Adrenal gland (tissue), 12 donors: ENCODE data around the gene SURF6. TPM values are rescaled to one million over a fixed set of nuclear protein-coding genes. Genes with fewer than 3 reads are reported as not detected.
A peak's percentile ranks its signal among the peaks of the same experiment; 100 is the strongest.

Experiments
- DNase-seq, 7 donors: peaks; one replicate each; pipeline ENCODE4 v3.0.0-alpha.2; 2019 to 2020
- H3K27ac ChIP-seq, 5 donors: fragments of 200-600 bp; sonication (generic) in 4 of 5; 1 replicate in 3 of 5; 2 replicates in 2 of 5; pipeline versions ENCODE4 v1.5.1 to v1.8.0; 2016 to 2020; ENCODE audit warnings: mild to moderate bottlenecking in 1 of 5
- H3K27me3 ChIP-seq: fragments of 200-600 bp; 2 replicates; pipeline ENCODE4 v1.8.0; 2021
- H3K36me3 ChIP-seq, 2 donors: fragments of 200-600 bp; replicated peaks in 1 of 2; 1 replicate in 1 of 2; 2 replicates in 1 of 2; pipeline versions ENCODE4 v1.5.1 to v1.8.0; 2018 to 2022
- H3K4me1 ChIP-seq, 2 donors: fragments of 200-600 bp; replicated peaks in 1 of 2; 1 replicate in 1 of 2; 2 replicates in 1 of 2; pipeline versions ENCODE4 v1.5.1 to v1.8.0; 2018 to 2021
- H3K4me3 ChIP-seq, 4 donors: fragments of 200-600 bp; sonication (generic) in 3 of 4; one replicate each; pipeline ENCODE4 v1.5.1; 2016 to 2018
- H3K9me3 ChIP-seq, 3 donors: fragments of 200-600 bp; sonication (generic) in 1 of 3; replicated peaks in 1 of 3; 1 replicate in 2 of 3; 2 replicates in 1 of 3; pipeline versions ENCODE4 v1.5.1 to v1.8.0; 2016 to 2021
- POLR2A ChIP-seq, 2 donors: fragments of 450-650 bp; IDR thresholded peaks; one replicate each; pipeline ENCODE4 v1.6.1; 2017; ENCODE audit warnings: antibody characterized with exemption in 2 of 2, mild to moderate bottlenecking in 2 of 2, moderate library complexity in 1 of 2
- WGBS, 4 donors: extraction: QIAGEN DNeasy Blood & Tissue Kit in 2 of 4; methylation state at CpG; one replicate each; pipeline versions ENCODE4 v1.1.5 to v1.1.7; 2013 to 2017; 5-methylcytosine and 5-hydroxymethylcytosine counted together
- intact Hi-C, 2 donors: fragments of 100-400 bp; cut with DNase I; formaldehyde crosslinking; loops; one replicate each; pipeline versions ENCODE4 v1.14.1 to v1.15.0; 2022 to 2023
- polyA plus RNA-seq, 3 donors: library from polyadenylated mRNA; stranded (reverse); fragments of 200-250 nt in 2 of 3; fragments of 350-450 nt in 1 of 3; fragmentation: Illumina TruSeq in 1 of 3; extraction: RNeasy Lipid Tissue Mini Kit (QIAGEN cat#74804) in 1 of 3; gene quantifications; one replicate each; pipeline ENCODE4 v1.2.3, GENCODE V29; 2013 to 2014
- total RNA-seq, 9 donors: library from RNA; depleted of rRNA in 4 of 9; stranded (reverse); fragments of >200 nt in 4 of 9; fragments of 120-200 nt in 1 of 9; fragmentation: NEBNext Ultra II Directional in 1 of 9; extraction: Animal tissue kit (Norgen Biotek cat#: 25700) in 1 of 9; gene quantifications; one replicate each; pipeline versions ENCODE4 v1.1.0 to v1.2.4, GENCODE V29; 2013 to 2023
- TF ChIP-seq, protein P1 (sequence below), 6 experiments: fragments of 450-650 bp in 4 of 6; fragments of 200-600 bp in 2 of 6; sonication (generic) in 1 of 6; IDR thresholded peaks; 1 replicate in 5 of 6; 2 replicates in 1 of 6; pipeline versions ENCODE4 v1.5.1 to v1.8.0; 2016 to 2021; ENCODE audit warnings: antibody characterized with exemption in 6 of 6, mild to moderate bottlenecking in 2 of 6, moderate library complexity in 1 of 6
- donor health status: healthy with polysubstance abuse.
- donor health status: Bipolar disorder and iron deficiency.
- donor health status: DM: yes; HTN: yes; CAD: no.
- donor health status: DM: no; HTN: no; CAD: no.
- donor health status: DM: no; HTN: no; CAD: no.
- donor health status: DM: yes; HTN: yes; CAD: no.

Gene SURF6
- total and polyA plus RNA-seq, 12 donors = 6.2 to 42.2 (median 23.1) TPM

GRCh38 chr9:133323991-133324703 is 11.8 kb downstream of the SURF6 start:
- intact Hi-C loops = no loop called here
- Histone ChIP-seq H3K4me1 (no peaks in the 10 kb centered on the region), H3K4me3 (no peak overlapping the region), H3K27me3 (no peaks in the 10 kb centered on the region), H3K27ac (no peak overlapping the region), H3K36me3 (no peaks in the 10 kb centered on the region), H3K9me3 (no peaks in the 10 kb centered on the region)
- TF ChIP-seq, protein P1, sequence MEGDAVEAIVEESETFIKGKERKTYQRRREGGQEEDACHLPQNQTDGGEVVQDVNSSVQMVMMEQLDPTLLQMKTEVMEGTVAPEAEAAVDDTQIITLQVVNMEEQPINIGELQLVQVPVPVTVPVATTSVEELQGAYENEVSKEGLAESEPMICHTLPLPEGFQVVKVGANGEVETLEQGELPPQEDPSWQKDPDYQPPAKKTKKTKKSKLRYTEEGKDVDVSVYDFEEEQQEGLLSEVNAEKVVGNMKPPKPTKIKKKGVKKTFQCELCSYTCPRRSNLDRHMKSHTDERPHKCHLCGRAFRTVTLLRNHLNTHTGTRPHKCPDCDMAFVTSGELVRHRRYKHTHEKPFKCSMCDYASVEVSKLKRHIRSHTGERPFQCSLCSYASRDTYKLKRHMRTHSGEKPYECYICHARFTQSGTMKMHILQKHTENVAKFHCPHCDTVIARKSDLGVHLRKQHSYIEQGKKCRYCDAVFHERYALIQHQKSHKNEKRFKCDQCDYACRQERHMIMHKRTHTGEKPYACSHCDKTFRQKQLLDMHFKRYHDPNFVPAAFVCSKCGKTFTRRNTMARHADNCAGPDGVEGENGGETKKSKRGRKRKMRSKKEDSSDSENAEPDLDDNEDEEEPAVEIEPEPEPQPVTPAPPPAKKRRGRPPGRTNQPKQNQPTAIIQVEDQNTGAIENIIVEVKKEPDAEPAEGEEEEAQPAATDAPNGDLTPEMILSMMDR (IDR thresholded peaks at IDR 0.05) = no peak
- no peak for TF ChIP-seq POLR2A (IDR thresholded peaks at IDR 0.05)
- peak in 2 of 7 donors; percentile 7 to 29 for DNase-seq
- WGBS, 4 donors = 83 to 87% (median 85%) methylated on average over 13 of the region's 13 CpGs

- no peak for TF ChIP-seq POLR2A (IDR thresholded peaks at IDR 0.05)
- TF ChIP-seq, protein P1 (IDR thresholded peaks at IDR 0.05) = no peak
- Histone ChIP-seq H3K27ac (no peak overlapping the region), H3K9me3 (no peaks in the 10 kb centered on the region), H3K4me1 (no peaks in the 10 kb centered on the region), H3K4me3 (no peak overlapping the region), H3K36me3 (no peaks in the 10 kb centered on the region), H3K27me3 (no peaks in the 10 kb centered on the region)
- peak in 2 of 7 donors; percentile 4 to 15 for DNase-seq
- WGBS, 4 donors = 80 to 91% (median 85%) methylated on average over 9 to 10 of the region's 10 CpGs
- intact Hi-C loops = no loop called here
Measured at GRCh38 chr9:133323211-133323610, 12.8 kb downstream of the SURF6 start.

DNA sequence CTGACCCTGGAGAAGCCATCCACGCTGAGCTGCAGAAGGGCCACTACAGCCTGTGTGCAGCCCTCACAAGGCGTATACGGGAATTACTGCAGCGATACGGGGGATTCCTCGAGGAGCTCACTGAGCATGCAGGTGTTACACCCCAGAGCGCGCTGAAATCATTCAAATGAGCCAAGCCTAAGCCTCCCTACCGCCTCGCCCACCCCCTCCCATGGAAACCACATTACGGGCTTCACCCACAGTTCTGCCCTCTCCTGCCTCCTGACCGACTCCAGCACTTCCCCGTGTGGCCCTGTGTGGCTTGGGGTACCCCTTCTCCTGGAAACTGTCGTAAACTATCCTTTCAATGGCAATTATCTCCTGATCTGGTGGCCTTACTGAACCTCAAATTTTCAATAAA is 13.3 kb downstream of the SURF6 start:
- H3K36me3 ChIP-seq = no peaks in the 10 kb centered on the region
- 79 to 87% (median 82%) methylated on average over 10 to 14 of the region's 14 CpGs for WGBS, 4 donors
- DNase-seq = peak in 1 of 7 donors; percentile 20
- no peaks in the 10 kb centered on the region for H3K9me3 ChIP-seq
- no peaks in the 10 kb centered on the region for H3K4me1 ChIP-seq
- TF ChIP-seq, protein P1 (IDR thresholded peaks at IDR 0.05) = no peak
- TF ChIP-seq POLR2A (IDR thresholded peaks at IDR 0.05) = no peak
- intact Hi-C loops = no loop called here
- no peak overlapping the region for H3K4me3 ChIP-seq
- H3K27me3 ChIP-seq = no peaks in the 10 kb centered on the region
- H3K27ac ChIP-seq = no peak overlapping the region

DNA sequence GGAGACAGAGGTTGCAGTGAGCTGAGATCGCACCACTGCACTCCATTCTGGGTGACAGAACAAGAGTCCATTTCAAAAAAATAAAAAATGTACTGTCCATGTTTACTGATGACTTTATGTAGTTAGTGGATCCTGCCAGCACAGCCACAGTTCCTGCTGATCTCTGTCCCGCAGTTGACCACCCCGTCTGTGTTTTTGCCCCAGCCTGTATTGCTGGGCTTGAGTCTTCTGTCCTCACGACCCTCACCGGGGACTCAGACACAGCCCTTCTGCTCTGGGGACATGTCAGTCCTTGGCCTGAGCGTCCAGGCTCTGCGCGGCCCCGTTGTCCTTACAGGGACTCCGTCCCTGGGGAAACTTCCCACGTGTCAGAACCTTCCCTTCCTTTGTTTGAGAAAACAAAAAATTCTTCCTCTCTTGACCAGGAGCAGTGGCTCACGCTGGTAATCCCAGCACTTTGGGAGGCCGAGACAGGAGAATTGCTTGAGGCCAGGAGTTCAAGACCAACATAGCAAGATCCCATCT is 14.5 kb downstream of the SURF6 start:
- H3K27me3 ChIP-seq = no peaks in the 10 kb centered on the region
- no peaks in the 10 kb centered on the region for H3K4me1 ChIP-seq
- no peaks in the 10 kb centered on the region for H3K9me3 ChIP-seq
- no peak overlapping the region for H3K27ac ChIP-seq
- H3K36me3 ChIP-seq = no peaks in the 10 kb centered on the region
- DNase-seq = peak in 1 of 7 donors; percentile 38
- 80 to 88% (median 83%) methylated on average over 13 of the region's 13 CpGs for WGBS, 4 donors
- TF ChIP-seq, protein P1 (IDR thresholded peaks at IDR 0.05) = no peak
- no peak for TF ChIP-seq POLR2A (IDR thresholded peaks at IDR 0.05)
- no peak overlapping the region for H3K4me3 ChIP-seq
- intact Hi-C loops = no loop called here
